EH (cell line): ENCODE results near the gene CDC40.
A peak's percentile ranks its signal among the peaks of the same experiment; 100 is the strongest.
"Not testable (repeated sequence)": the region's sequence is repeated elsewhere in the genome, so short reads cannot be mapped to it uniquely, and the experiment has no call there.

Source experiments
- DNase-seq: peaks from one replicate; pipeline ENCODE4 v3.0.0-alpha.2; 2015; ENCODE audit warnings: low read depth

The CDC40 gene

DNA sequence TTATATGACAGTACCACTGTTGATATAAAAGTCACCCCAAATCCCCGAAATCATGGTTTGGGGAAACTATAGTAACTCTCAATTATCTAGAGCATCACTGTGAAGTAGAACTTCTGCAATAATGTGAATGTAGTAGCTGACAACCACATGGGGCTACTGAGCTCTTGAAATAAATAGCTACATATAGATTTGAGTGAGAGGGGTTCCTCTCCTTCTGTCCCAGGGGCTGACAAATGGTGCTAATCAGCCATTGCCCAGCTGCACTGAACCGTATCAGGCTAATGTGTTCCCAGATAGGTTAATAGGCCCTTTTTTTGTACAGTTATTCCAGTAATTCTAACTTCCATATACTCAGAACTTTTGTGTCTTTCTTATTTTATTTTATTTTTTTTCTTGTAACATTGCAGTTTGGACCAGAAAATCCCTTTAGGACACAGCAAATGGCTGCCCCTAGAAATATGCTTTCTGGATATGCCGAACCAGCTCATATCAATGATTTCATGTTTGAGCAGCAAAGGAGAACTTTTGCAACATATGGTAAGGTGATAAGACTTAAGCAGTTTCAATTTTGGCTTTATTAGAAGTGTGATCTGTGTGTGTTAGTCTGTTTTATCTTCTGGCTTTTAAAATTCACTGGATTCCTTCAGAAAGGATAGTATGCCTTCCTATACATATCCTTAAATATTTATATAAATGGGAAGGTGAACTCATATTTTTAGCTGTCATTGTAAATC is 21.1 kb downstream of the CDC40 start:
- no peak for DNase-seq

DNA sequence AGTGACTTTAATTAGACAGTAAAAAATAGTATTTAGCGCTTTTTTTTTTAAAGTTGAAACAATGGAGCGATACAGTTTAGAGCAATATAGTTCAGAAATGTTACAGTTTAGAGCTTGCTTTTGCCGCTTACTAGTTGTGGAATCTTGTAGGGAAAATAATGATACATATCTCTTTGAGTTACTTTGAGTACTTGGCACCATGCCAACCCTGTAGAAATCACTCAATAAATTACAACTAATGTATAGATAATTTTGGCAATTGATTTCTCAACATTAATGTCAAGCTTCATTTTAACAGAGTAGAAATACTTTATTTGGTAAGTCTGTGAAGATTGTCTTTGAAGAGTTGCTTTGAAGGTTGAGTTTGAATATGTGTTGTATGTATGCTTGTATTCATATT is 27.4 kb downstream of the CDC40 start:
- no peak for DNase-seq

DNA sequence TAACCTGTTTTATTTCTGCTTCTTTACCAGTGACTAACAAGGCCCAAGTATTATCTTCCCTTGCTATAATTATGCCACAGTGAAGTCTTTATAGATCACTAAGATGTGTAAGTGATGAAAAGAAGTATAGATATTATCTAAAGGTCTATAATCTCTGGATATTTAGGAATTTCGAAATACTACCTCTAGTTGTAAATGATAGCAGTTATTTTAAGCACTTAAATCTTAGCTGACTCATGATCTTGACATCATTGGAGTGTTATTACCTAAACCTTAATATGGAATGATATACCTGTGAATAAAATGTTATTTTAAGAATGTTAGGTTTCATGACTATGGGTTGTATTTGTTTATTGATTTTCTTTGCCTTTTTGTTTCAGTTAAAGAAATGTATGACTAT is 31.5 kb downstream of the CDC40 start:
- no peak for DNase-seq

DNA sequence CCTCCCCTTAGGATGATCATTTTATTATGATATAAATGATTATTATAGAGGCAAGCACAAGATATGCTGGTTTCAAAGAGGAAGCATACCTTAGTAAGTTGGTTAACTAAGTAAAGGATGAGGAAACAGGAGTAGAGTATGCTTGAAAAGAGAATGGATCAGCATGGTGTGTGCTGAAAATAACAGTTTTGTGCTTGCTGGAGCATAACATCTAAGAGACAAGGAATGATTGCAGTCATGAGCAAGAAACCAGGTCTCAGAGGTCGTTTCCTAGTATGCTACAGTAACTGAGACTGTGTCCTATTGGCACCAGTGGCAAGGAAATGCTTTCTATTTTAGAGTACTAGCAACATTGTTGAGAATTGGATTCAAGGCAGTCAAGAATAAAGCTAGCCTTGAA is 34.1 kb downstream of the CDC40 start:
- DNase-seq = no peak

DNA sequence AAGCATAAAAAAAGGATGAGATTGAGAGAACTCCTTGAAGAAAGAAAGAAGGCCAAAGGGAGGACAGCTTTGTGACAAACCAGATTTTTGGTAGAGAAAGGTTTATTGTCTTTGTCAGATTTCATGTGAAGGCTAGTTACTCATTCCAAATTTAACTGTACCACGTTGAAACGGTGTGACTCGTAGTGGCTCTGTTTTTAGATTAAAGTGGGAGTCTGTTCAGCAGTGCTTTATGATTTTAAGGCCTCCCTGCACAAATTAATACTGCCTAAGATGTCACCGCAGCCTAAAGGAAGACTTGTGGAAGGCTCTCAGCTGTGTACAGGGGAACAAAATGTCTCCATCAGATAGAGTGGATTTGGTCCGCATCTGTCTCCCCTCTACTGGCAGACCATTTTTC is 35.9 kb downstream of the CDC40 start:
- DNase-seq = peak; percentile 27

DNA sequence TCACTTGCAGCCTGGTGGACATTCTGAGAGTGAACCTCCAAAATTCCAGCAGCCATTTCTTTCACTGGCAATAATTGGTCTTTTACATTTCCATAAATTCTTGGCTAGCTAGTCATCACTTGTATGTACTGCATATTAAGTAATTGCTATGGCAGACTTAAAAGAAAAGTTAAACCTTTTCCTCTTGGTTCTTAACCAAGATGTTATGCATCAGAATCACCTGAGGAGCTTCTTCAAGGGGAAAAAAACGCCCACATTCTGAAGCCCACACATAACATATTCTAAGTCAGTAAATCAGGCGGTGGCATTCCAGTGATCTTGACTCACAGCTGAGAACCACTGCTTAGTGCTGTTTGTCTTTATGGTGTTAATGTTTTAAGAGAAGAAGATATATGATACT is 37.0 kb downstream of the CDC40 start:
- peak; percentile 61 for DNase-seq

DNA sequence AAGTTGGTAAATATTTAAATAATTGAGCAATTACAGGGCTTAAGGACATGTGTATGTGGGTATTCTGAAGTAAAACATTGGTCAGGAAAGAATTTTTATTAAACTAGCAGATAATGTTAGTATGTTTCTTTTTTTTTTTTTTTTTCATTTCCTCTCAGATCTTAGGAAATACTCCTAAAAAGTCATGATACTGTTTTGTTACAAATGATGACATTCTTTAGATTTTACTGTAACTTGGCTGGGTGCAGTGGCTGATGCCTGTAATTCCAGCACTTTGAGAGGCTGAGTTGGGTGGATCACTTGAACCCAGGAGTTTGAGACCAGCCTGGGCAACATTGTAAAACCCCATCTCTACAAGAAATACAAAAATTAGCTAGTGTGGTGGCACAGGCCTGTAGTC is 41.5 kb downstream of the CDC40 start:
- peak; percentile 58 for DNase-seq

DNA sequence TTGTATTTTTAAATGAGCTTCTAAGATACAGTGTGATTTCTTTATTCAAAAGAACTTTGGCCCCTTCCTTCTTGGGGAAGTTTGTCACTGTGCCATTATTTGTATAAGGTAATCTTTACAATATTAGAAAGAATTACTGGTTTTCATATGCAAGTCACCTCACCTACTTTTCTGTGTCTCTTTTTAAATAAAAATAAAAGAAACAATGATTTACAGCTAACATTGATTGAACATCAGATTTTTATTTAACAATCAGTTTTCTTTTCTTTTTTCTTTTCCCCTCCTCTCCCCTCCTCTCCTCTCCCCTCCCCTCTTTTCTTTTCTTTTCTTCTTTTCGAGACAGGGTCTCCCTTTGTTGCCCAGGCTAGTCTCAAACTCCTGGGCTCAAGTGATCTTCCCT is 46.0 kb downstream of the CDC40 start:
- no peak for DNase-seq

DNA sequence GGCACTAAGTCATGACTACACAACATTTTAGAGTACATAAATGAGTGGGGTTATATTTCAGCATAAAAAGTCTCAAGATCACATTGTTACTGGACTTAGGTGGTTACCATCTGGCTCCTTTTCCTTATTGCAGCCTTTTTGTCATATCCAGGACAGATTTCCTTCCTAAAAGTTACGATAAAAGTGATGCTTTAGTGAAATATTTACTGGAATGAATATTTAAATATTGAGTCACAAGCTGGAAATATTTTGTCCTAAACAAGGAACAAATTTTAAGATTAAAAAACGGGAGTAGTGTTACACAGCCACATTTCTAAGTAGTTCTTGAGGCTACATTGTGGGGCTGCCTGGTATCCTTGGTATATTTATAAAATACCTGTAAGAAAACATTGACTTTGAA is 52.2 kb downstream of the CDC40 start:
- peak; percentile 75 for DNase-seq

DNA sequence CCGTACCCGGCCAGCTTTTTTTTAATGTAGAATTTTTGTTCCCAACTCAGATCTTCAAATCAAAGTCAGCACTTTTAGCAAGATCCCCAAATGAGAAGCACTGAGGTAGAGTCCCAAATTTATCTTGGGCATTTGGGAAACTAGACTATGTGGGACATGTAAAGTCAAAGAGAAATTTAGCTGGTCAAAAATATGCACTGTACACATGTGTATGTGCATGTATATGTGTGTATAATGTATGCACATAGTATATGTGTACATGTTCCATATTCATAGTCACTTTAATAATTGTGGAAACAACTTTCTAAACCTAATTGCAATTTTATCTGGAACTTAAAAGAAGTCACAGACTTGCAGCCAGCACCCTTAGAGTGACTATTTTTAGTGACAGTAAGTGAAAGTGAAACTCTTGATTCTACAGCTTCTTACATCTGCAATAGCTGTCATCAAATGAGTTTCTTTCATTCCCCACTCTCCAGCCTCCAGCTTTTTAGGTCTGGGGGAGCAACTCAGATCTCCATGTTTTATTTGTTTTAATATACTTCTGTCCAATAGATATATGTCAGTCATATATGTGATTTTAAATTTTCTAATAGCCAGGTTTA is 53.6 kb downstream of the CDC40 start:
- peak; percentile 47 for DNase-seq

DNA sequence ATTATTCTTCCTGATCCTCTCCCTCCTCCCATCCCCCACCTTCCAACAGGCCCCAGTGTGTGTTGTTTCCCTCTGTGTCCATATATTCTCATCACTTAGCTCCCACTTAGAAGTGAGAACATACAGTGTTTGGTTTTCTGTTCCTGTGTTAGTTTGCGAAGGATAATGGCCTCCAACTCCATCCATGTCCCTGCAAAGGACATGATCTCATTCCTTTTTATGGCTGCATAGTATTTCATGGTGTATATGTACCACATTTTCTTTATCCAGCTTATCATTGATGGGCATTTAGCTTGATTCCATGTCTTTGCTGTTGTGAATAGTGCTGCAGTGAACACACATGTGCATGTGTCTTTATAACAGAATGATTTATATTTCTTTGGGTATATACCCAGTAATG is 55.8 kb downstream of the CDC40 start:
- not testable (repeated sequence) for DNase-seq

DNA sequence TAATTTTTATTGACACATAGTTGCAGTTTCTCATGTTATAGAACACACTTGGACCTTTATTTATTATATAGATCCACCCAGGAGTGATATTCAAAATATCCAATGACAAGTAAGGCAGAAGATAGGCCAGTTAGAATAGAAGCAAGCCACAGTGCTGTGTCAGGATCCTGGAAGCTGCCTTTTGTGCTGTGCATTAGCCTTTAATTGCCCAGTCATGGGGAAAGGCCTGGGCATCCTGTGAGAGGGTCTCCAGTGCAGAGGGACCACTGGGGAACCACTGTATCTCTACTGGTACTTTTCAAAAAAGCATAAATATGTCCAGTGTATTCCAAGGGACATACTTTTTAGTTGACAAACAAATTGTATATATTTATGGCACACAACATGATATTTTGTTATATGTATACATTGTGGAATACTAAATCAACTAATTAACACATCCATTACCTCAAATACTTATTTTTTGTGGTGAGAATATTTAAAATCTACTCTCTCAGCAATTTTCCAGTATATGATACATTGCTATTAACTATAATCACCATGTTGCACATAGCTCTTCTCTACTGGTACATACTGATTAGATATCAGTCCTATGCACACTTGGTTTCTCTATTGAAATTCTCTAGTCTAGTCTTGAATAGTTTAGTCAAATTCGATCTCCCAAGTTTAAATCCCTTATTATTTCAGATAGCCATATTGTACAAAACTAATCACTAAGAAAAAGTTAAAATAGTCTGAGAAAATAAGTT is 59.5 kb downstream of the CDC40 start:
- DNase-seq = no peak

DNA sequence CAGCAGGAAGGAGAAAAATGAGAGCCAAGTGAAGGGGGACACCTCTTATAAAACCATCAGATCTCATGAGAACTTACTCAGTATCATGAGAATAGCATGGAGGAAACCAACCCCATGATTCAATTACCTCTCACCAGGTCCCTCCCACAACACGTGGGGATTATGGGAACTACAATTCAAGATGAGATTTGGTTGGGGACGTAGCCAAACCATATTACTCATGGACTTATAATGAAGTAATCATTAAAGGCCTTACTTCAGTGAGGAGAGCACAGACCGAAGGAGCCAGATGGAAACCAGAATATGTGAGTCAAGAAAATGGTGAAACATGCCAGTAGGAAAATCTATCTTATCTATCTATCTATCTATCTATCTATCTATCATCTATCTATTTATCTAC is 64.4 kb downstream of the CDC40 start:
- not testable (repeated sequence) for DNase-seq

DNA sequence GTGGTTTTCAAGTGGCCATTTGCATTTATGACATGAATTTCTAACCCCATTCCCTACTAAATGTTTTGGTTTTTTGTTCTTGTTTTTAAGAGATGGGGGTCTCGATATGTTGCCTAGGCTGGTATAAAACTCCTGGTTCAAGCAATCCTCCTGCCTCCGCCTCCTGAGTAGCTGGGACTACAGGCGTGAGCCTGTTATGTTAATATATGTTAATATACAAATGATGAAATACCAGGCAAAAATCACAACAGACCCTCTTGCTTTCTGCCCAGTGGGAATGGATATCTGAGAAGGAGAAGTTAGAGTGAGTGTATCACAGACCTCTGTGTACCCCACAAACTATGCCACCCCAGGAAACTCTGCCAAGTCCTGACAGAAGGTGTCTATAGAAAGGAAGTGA is 66.2 kb downstream of the CDC40 start:
- no peak for DNase-seq

DNA sequence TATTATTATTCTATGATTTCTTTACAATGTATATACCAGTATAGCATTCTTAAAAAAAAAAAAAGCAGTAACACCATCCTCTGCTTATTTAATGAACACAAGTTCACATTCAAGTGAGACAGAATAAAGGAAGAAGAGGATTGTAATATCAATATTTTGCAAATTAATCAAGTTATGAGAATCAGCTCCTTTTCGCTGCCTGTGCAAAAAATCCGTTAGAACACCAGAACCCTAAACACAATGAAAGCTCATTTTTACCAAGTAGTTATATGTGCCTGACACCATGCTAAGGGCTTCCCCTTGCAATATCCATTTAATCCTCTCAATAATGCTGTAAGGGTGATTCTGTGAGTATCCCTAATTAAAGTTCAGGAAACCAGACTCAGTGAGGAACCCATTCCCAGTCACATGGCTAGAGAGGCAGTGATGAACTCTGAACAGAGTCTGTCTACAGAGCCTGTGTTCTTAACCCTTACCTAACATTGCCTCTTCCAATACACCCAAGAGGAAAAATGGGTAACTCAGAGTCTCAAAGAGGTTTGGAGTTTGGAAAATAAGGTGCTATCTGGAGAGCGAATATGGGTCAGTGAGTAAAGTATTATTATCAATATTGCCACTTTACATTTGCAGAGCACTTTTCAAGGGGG is 66.8 kb downstream of the CDC40 start:
- no peak for DNase-seq

DNA sequence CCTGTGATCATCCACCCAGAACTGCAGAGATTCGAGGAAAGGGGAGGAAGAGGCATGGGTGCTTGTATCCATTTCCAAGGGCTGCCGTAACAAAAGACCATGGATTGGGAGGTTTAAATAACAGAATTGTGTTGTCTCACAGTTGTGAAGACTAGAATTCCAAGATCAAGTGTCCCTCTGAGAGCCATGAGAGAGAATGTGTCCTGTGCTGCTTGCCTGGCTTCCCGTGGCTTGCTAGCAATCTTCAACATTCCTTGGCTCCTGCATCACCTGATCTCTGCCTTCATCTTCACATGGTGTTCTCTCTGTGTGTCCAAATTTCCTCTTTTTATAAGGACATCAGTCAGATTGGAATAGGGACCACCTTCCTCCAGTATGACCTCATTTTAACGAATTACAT is 69.8 kb downstream of the CDC40 start:
- DNase-seq = no peak

DNA sequence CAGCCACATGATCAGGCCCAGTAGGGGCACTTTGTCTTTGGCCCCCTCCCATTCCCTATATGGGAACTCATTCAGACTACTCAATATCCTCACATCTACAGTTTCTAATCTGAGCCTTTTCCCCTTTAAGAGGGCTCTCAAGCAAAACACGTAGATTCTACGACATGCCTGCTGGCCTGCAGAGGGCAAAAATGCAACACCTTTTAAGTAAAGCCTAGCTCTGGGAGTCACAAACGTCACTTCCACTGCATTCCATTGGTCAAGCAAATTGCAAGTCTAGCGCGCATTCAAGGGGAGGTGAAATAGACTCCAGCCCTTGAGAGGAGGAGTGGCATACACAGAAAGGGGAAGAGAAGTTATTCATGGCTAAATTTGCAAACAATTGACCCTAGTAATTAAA is 70.6 kb downstream of the CDC40 start:
- DNase-seq = no peak

DNA sequence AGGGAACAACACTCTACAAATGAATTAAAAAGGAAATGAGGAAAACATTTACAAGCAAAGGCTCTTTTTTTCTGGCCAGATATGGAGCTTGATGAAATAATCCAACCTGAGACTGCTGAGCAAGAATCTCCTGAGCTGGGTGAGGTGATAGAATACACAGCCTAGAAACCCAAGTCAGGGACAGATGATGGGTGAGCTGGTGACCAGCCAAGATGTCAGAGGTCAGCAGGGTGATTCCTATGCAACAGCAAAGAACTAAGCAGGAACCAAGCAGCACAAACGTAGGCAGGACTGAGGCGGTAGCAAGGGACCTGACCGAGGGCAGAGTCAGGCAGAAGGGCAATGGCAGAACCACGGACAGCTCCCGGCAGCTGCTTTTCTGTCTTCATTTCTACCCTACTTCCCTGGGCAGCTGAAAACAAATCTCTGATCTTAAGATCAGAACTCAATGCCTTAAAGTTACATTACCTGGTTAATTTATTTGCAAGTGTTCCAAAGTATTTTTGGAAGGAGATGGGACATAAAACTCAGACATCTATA is 75.1 kb downstream of the CDC40 start:
- DNase-seq = peak; percentile 49

DNA sequence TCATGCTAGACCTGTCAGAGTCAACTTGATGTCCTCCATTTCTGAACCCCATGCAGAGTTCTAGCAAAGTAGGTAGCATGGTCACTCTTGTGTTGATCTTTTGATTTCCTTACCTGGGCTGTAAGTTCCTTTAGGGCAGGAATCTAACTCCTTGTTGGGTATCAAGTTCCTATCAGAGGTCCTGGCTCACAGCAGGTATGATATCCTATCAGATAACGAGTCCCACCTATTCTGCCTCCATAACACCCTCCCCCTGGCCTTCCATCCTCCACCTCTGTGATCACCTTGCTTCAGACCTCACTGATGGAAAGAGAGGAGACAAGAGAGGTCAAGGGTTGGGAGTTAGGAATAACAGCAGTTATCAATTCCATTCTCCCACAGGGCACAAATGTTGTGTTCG is 76.1 kb downstream of the CDC40 start:
- no peak for DNase-seq

DNA sequence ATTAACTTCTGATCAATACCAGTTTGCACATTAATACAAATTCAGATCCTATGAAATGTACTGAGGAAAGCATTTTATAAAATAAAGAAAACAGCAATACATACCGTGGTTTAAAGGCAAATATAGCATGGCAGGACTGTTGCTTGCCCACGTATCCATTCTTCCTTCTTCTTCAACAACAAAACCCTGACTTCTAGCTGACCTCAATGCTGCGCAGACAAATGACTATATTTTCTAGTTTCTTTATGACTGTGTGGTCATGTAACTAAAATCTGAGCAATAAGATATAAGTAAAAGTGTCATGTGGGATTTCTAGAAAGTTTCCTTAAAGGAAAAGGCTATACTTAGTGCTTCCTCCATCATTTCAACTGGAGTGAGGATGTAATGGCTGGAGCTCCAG is 85.0 kb downstream of the CDC40 start:
- no peak for DNase-seq

DNA sequence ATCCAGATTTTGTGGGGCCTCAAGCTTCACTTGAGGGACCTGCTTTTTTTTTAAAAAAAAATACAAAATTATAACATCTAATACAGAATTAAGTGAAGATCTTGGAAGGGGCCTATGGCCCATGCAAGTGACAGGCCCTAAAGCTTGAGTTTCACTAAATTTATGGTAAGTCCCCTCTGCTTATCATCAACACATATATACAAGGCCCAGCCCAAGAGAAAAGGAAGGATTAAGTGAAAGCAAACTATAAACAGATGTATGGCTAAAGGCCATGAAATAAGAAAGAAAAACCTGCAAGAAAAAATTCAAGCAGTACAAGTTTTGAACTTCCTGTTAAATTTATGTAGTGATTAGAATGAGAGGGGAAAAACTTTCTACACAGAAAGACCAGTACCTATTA is 86.8 kb downstream of the CDC40 start:
- DNase-seq = no peak

DNA sequence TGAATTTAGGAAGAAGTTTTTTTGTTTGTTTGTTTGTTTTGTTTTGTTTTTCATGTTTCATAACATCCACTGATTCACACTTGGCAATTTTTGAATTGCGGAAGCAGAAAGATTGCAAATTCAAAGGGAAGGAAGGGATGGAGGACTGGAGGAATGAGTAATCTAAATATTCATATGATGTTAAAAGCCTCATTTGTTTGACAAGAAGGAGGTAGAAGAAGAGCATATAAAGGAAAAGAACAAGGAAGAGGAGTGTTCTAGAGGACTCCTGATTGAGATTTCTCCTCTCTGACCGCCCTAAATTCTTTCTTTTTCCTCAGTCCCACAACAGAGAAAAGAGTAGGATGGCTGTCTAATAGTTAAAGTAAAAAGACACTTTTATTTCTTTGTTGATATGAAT is 89.4 kb downstream of the CDC40 start:
- no peak for DNase-seq

DNA sequence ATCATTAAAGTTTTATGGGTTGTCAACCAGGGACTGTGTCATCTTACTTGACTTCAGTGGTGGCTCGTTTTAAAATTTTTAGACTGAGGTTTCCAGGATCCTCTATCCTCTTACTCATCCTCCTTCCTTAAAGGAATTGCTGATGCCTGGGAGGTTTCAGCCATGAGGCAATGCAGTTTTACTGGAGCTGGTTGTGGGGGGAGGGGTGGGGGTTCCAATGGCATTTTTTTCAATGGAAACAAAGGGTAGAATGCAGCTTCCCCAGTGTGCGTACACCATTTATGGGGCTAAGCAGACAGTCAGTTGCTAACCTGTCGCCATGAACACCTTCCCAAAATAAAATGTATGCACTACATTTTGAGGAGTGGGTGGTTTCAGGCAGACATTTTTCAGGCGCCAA is 89.9 kb downstream of the CDC40 start:
- DNase-seq = peak; percentile 55
